Activated CD4-positive, alpha-beta T cell treated with anti-CD3 and anti-CD28 coated beads, Interleukin-2, amount 10 ng/mL, durations not matched to agents 7 days and 5 days (primary cell): ENCODE data around the gene AKAP13. TPM values are rescaled to one million over a fixed set of nuclear protein-coding genes. Genes with fewer than 3 reads are reported as not detected.
"Not testable (repeated sequence)": the region's sequence is repeated elsewhere in the genome, so short reads cannot be mapped to it uniquely, and the experiment has no call there.

Experiments used
- CTCF ChIA-PET: fragments of 350-600 bp; sonication (Branson Sonifier 250); formaldehyde crosslinking; loops from one replicate; lab custom pipeline; 2021; ENCODE audit warnings: antibody characterized with exemption; lab: Charles Lee
- POLR2A ChIA-PET: fragments of 350-600 bp; sonication (Branson Sonifier 250); formaldehyde crosslinking; loops from one replicate; lab custom pipeline; 2021; ENCODE audit warnings: antibody characterized with exemption; lab: Charles Lee
- DNase-seq: peaks from one replicate; pipeline ENCODE4 v3.0.0-alpha.2; 2020
- H3K27ac Mint-ChIP-seq: one replicate; pipeline ENCODE4 v1.8.0; 2021; ENCODE audit warnings: mild to moderate bottlenecking, moderate library complexity, mixed read lengths
- H3K27me3 Mint-ChIP-seq: one replicate; pipeline ENCODE4 v1.8.0; 2021; ENCODE audit warnings: mixed read lengths
- H3K36me3 Mint-ChIP-seq: one replicate; pipeline ENCODE4 v1.8.0; 2021; ENCODE audit warnings: low read depth, mixed read lengths
- H3K4me1 Mint-ChIP-seq: one replicate; pipeline ENCODE4 v1.8.0; 2021; ENCODE audit warnings: mixed read lengths
- H3K4me3 Mint-ChIP-seq: one replicate; pipeline ENCODE4 v1.8.0; 2021; ENCODE audit warnings: mild to moderate bottlenecking, moderate library complexity, mixed read lengths
- H3K9me3 Mint-ChIP-seq: one replicate; pipeline ENCODE4 v1.8.0; 2021; ENCODE audit warnings: mixed read lengths
- total RNA-seq, 2 experiments: library from RNA; stranded (reverse); gene quantifications; one replicate each; pipeline ENCODE4 v1.2.3, GENCODE V29; 2021

The AKAP13 gene
- total RNA-seq, result 100 to 1,000 TPM; 152 to 181 TPM

GRCh38 chr15:85380217-85380811 lies at the start of gene AKAP13:
AKAP13 (plus strand) TSS chr15:85380603; CDS start chr15:85485721, 105,118 bp downstream.
- Mint-ChIP-seq H3K4me1 (peaks cover 64% of the 10 kb centered on the region), H3K27ac (peak within 1 kb of the TSS; percentile 94), H3K27me3 (no peaks in the 10 kb centered on the region), H3K36me3 (peaks cover 27% of the 10 kb centered on the region), H3K4me3 (peak within 1 kb of the TSS; percentile 87), H3K9me3 (no peaks in the 10 kb centered on the region)
- ChIA-PET POLR2A (interaction anchor here (1.6 kb wide), 2 partner anchors 32 to 50 kb away, joined by 5 to 12 read pairs; no protein-coding TSS in a partner anchor), CTCF (interaction anchor here (0.5 to 1.8 kb wide), 5 partner anchors 11 to 417 kb away, joined by 3 to 5 read pairs (median 4); no protein-coding TSS in a partner anchor)
- peak; percentile 97 for DNase-seq

DNA sequence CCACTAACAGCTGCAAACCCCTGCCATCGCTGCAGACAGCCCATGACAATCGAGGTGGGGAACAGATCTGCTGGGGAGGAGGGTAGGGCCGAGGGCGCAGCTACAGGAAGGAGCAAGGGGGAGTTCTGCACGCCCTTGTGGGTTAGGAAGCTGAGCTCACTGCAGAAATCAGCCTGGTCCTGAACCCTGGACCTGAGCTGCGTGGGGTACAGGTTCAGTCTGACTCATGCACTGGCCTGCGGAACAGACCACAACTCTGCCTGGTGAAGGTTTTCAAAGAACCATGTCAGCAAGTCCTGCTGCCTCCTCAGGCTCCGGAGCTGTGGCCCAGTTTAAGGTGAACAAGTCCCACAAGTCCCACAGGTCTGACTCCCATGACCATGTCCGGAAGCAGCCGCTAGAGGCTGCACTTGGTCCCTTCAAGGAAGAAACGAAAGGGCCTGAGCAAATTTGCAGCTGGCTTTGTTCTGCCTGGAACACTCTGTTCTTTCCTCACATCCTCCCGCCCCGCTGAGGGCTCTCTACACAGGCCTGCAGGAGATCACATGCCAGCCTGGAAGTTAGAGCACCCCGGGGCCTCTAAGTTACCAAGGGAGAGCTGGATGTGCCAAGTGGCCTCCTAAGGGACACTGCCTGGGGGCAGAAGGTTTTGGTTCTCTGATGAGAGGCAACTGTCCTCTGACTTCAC lies 49.4 kb upstream of the AKAP13 start:
- ChIA-PET POLR2A (interaction anchor here (0.7 to 2.0 kb wide), 5 partner anchors 13 to 84 kb away, joined by 3 to 12 read pairs (median 5); partner anchors contain the start of gene AKAP13), CTCF (interaction anchor here (0.5 to 2.3 kb wide), 15 partner anchors 9 to 510 kb away, joined by 3 to 10 read pairs (median 4); no protein-coding TSS in a partner anchor)
- Mint-ChIP-seq H3K27me3 (no peaks in the 10 kb centered on the region), H3K27ac (peak overlapping the region; percentile 98), H3K4me3 (peak overlapping the region; percentile 89), H3K9me3 (no peaks in the 10 kb centered on the region), H3K4me1 (peaks cover 54% of the 10 kb centered on the region), H3K36me3 (peaks cover 6% of the 10 kb centered on the region)
- peak; percentile 81 for DNase-seq

- Mint-ChIP-seq H3K27me3 (no peaks in the 10 kb centered on the region), H3K4me1 (peaks cover 54% of the 10 kb centered on the region)
- CTCF ChIA-PET, result interaction anchor here (0.8 to 2.3 kb wide), 10 partner anchors 8 to 159 kb away, joined by 3 to 10 read pairs (median 4); no protein-coding TSS in a partner anchor
Observed at GRCh38 chr15:85331655-85332285, 48.6 kb upstream of the AKAP13 start.

DNA sequence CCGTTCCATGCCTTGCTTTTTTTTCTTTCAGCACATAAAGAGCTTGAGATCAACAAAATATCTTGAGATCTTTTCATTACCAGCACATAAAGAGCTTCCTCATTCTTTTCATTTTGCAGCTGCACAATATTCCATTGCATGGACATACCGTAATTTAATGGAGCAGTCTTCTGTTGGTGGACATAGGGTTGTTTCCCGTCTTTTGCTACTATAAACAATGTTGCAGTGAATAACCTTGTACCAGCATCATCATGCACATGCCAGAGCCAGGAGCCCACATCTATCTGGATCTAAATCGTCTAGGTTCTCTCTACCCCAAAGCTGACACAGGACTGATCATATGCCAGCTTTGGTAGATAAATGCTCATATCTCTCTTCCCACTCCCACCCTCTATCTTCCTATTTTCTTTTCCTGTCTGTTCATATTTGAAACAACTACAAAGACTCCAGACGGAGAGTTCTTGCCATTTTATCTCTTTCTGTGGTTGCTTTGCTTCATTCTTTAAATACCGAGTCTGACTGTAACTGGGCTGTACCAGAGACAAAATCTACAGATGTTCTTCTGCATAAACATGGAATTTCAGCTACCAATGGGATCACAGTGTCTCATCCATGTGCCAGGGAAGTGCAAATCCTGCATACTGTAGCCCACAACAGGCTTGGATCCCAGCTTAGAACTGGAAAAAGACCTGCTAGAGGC lies 47.1 kb upstream of the AKAP13 start:
- Mint-ChIP-seq H3K9me3 (no peaks in the 10 kb centered on the region), H3K36me3 (peaks cover 6% of the 10 kb centered on the region), H3K4me1 (peaks cover 52% of the 10 kb centered on the region), H3K27me3 (peaks cover 2% of the 10 kb centered on the region), H3K27ac (no peak overlapping the region), H3K4me3 (no peak overlapping the region)
- POLR2A ChIA-PET, result no interaction called here
- CTCF ChIA-PET, result interaction anchor here (0.6 to 2.3 kb wide), 2 partner anchors 21 to 37 kb away, joined by 3 to 9 read pairs; no protein-coding TSS in a partner anchor
- no peak for DNase-seq

More at GRCh38 chr15:85331655-85332285, 48.6 kb upstream of the AKAP13 start:
- H3K4me3 Mint-ChIP-seq, result peak overlapping the region; percentile 89
- POLR2A ChIA-PET, result interaction anchor here (1.1 to 2.0 kb wide), 3 partner anchors 14 to 83 kb away, joined by 3 to 12 read pairs (median 5); partner anchors contain the start of gene AKAP13
- peaks cover 6% of the 10 kb centered on the region for H3K36me3 Mint-ChIP-seq
- peak overlapping the region; percentile 98 for H3K27ac Mint-ChIP-seq
- H3K9me3 Mint-ChIP-seq, result no peaks in the 10 kb centered on the region
- no peak for DNase-seq

DNA sequence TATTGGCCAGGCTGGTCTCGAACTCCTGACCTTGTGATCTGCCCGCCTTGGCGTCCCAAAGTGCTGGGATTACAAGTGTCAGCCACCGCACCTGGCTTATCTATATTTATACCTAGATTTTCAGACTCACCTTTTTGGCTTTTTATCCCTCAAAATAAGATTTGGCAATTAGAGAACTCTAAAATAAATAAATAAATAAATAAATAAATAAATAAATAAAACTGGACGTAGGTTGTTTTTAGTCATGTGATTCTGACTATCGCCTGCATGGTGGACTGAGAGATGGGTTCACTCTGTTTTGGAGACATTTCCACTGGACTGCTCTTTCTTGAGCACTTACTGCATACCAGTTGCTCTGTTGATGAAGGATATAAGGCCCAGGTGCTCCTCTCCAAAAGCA lies 46.2 kb upstream of the AKAP13 start:
- Mint-ChIP-seq H3K27me3 (peaks cover 2% of the 10 kb centered on the region), H3K27ac (no peak overlapping the region), H3K9me3 (no peaks in the 10 kb centered on the region), H3K36me3 (peaks cover 6% of the 10 kb centered on the region), H3K4me3 (no peak overlapping the region), H3K4me1 (peaks cover 44% of the 10 kb centered on the region)
- POLR2A ChIA-PET, result no interaction called here
- DNase-seq, result no peak
- CTCF ChIA-PET, result no interaction called here

DNA sequence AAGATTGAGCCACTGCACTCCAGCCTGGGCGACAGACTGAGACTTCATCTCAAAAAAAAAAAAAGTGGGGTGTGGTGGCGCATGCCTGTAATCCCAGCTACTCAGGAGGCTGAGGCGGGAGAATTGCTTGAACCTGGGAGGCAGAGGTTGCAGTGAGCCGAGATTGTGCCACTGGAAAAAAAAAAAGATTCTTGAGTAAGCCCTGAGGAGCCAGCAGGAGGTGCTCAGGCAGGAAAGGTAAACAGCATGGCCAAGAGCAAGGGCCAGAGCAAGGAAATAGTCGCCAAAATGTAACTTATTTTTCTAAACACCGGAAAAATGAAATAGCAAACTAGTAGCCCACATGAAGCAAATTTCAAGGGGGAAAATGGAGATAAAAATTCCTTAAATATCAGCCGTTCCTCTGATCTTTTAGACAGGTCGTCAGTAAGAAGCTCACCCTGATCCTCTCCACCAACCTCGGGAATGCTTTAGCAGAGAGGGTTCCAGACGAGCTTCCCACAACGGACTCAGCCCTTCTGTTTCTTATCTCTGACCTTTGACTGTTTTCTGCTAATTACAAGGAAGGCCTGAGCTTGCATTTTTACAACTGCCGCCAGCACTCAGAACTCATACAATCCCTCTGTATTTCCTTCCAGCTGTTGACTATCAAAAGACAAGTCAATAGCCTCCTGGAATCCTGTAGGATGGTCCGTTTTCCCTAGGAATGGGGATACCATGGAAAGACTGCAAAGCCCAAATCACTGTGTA lies 45.0 kb upstream of the AKAP13 start:
- ChIA-PET CTCF (interaction anchor here (1.0 to 1.6 kb wide), 4 partner anchors 8 to 16 kb away, joined by 3 to 5 read pairs (median 4); no protein-coding TSS in a partner anchor), POLR2A (no interaction called here)
- H3K27ac Mint-ChIP-seq, result no peak overlapping the region
- H3K9me3 Mint-ChIP-seq, result no peaks in the 10 kb centered on the region
- H3K4me1 Mint-ChIP-seq, result peaks cover 33% of the 10 kb centered on the region
- H3K27me3 Mint-ChIP-seq, result peaks cover 2% of the 10 kb centered on the region
- DNase-seq, result no peak
- H3K36me3 Mint-ChIP-seq, result peaks cover 6% of the 10 kb centered on the region
- H3K4me3 Mint-ChIP-seq, result no peak overlapping the region

- ChIA-PET POLR2A (no interaction called here), CTCF (interaction anchor here (0.6 to 1.6 kb wide), 5 partner anchors 11 to 239 kb away, joined by 3 to 5 read pairs (median 3); no protein-coding TSS in a partner anchor)
- H3K27me3 Mint-ChIP-seq, result peaks cover 2% of the 10 kb centered on the region
- no peak for DNase-seq
- H3K36me3 Mint-ChIP-seq, result no peaks in the 10 kb centered on the region
- H3K4me3 Mint-ChIP-seq, result no peak overlapping the region
- H3K4me1 Mint-ChIP-seq, result peaks cover 18% of the 10 kb centered on the region
- no peak overlapping the region for H3K27ac Mint-ChIP-seq
- no peaks in the 10 kb centered on the region for H3K9me3 Mint-ChIP-seq
Observed at GRCh38 chr15:85336880-85337279, 43.5 kb upstream of the AKAP13 start.

GRCh38 chr15:85337425-85338074 lies 42.9 kb upstream of the AKAP13 start:
- DNase-seq, result no peak
- Mint-ChIP-seq H3K9me3 (no peaks in the 10 kb centered on the region), H3K4me3 (no peak overlapping the region), H3K36me3 (no peaks in the 10 kb centered on the region), H3K27me3 (peaks cover 2% of the 10 kb centered on the region), H3K27ac (peak overlapping the region; percentile 1), H3K4me1 (peaks cover 14% of the 10 kb centered on the region)
- CTCF ChIA-PET, result interaction anchor here (1.0 to 1.6 kb wide), 3 partner anchors 12 to 22 kb away, joined by 3 to 5 read pairs (median 4); no protein-coding TSS in a partner anchor
- POLR2A ChIA-PET, result no interaction called here

DNA sequence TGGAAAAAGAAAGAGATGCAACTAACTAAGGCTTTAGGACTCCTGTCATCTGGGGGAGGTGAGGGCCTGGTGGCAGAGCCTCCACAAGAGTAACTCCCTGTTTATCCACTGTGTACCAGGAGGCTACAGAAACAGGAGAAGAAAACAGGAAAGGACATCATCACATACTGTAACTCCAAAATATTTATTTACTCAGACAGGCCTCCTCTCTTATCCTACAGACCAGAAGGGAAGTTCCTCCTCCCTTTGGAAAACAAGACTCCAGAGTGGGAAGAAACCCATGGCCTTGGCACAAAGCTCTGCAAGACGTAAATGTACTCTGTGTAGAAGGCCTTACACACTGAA lies 40.1 kb upstream of the AKAP13 start:
- Mint-ChIP-seq H3K27ac (no peak overlapping the region), H3K4me3 (no peak overlapping the region), H3K4me1 (peaks cover 5% of the 10 kb centered on the region), H3K9me3 (peaks cover 2% of the 10 kb centered on the region), H3K36me3 (no peaks in the 10 kb centered on the region), H3K27me3 (peaks cover 2% of the 10 kb centered on the region)
- no peak for DNase-seq
- POLR2A ChIA-PET, result no interaction called here
- CTCF ChIA-PET, result interaction anchor here (1.1 to 2.1 kb wide), 3 partner anchors 9 to 50 kb away, joined by 3 to 10 read pairs (median 6); no protein-coding TSS in a partner anchor

GRCh38 chr15:85340852-85341251 lies 39.6 kb upstream of the AKAP13 start:
- no peak overlapping the region for H3K4me3 Mint-ChIP-seq
- ChIA-PET CTCF (interaction anchor here (1.1 to 2.1 kb wide), 3 partner anchors 10 to 51 kb away, joined by 3 to 10 read pairs (median 6); no protein-coding TSS in a partner anchor), POLR2A (no interaction called here)
- no peaks in the 10 kb centered on the region for H3K36me3 Mint-ChIP-seq
- H3K27ac Mint-ChIP-seq, result no peak overlapping the region
- no peak for DNase-seq
- peaks cover 5% of the 10 kb centered on the region for H3K4me1 Mint-ChIP-seq
- H3K27me3 Mint-ChIP-seq, result peaks cover 2% of the 10 kb centered on the region
- peaks cover 2% of the 10 kb centered on the region for H3K9me3 Mint-ChIP-seq

DNA sequence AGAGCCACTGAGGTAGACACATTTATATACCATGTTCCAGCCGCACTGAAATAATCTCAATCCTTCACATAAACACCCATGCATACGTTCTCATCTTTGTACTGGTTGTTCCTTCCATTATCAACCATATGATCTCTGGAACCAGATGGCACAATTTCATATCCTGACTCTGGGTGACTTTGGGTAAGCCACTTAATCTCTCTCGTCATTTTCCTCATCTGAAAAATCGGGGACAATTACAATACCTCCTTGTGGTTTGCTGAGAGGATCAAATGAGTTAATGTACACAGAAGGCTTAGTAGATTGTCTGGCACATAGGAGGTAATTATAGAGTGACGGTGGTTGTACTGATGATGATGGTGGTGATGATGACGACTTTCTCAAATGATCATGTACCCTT lies 38.2 kb upstream of the AKAP13 start:
- H3K27ac Mint-ChIP-seq, H3K27me3 Mint-ChIP-seq, H3K9me3 Mint-ChIP-seq, H3K36me3 Mint-ChIP-seq, POLR2A ChIA-PET, DNase-seq, H3K4me3 Mint-ChIP-seq, H3K4me1 Mint-ChIP-seq: not testable (repeated sequence)
- CTCF ChIA-PET, result interaction anchor here (0.9 kb wide), 1 partner anchor 68 kb away, joined by 5 read pairs; no protein-coding TSS in a partner anchor
